Gastrocnemius medialis (tissue), 4 donors: Measurements from ENCODE around the gene CLDN20.

Experiments used
- CTCF ChIP-seq, 5 experiments: fragments of 450-650 bp in 3 of 5; fragments of 200-600 bp in 2 of 5; sonication (generic) in 2 of 5; IDR thresholded peaks in 4 of 5; conservative IDR thresholded peaks in 1 of 5; 1 replicate in 4 of 5; 2 replicates in 1 of 5; pipeline ENCODE4 v1.5.1; 2016 to 2019; ENCODE audit warnings: antibody characterized with exemption in 5 of 5, mild to moderate bottlenecking in 3 of 5, moderate library complexity in 3 of 5
- POLR2A ChIP-seq, 2 donors: fragments of 450-650 bp; IDR thresholded peaks; one replicate each; pipeline ENCODE4 v1.6.1; 2017; ENCODE audit warnings: antibody characterized with exemption in 2 of 2, mild to moderate bottlenecking in 2 of 2, moderate library complexity in 2 of 2

DNA sequence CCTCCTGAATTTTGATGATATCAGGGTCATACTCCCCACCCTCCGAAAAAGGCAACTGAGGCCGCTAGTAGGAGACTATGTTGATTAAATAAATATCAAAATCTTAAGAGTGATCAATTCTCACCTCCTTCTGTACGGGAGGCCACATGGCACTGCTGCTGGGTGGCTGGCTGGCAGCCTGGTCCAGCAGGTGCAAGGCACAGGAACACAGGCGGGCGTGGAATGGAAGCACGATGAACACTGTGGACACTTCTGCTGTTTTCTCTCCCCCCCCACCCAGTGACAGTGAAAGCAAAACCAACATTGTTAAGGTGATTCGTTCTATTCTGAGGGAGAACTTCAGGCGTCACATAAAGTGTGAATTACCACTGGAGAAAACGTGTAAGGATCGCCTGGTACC, 9.7 kb upstream of the CLDN20 start:
- TF ChIP-seq CTCF (IDR thresholded peaks at IDR 0.05 in 4 of 5, conservative IDR thresholded peaks at IDR 0.05 in 1 of 5) (no peak), POLR2A (IDR thresholded peaks at IDR 0.05) (peak in 1 of 2 donors; percentile 36)
